HepG2 (cell line): ENCODE results near the gene PDHX. TPM values are rescaled to one million over a fixed set of nuclear protein-coding genes. Genes with fewer than 3 reads are reported as not detected.

Experiments used
- ARID4A ChIP-seq: sonication (generic); formaldehyde crosslinking; IDR thresholded peaks from 2 replicates; pipeline ENCODE4 v1.5.0; 2020; ENCODE audit warnings: mild to moderate bottlenecking, missing genetic modification reagents, borderline replicate concordance
- CBX1 ChIP-seq: IDR thresholded peaks from one replicate; pipeline ENCODE4 v1.6.1; 2016; ENCODE audit warnings: antibody characterized with exemption, low read depth
- FOXA3 ChIP-seq: IDR thresholded peaks from 2 replicates; pipeline ENCODE4 v1.6.1; 2016; ENCODE audit warnings: missing genetic modification reagents, missing compliant biosample characterization
- GABPA ChIP-seq, 2 experiments: IDR thresholded peaks; 2 replicates each; pipeline ENCODE4 v1.6.1; 2011 to 2016; ENCODE audit warnings: low read depth in 2 of 2, low read length in 1 of 2, missing biosample characterization in 1 of 2, missing genetic modification characterization in 1 of 2
- HNRNPK ChIP-seq: fragments of 200-400 bp; formaldehyde crosslinking; IDR thresholded peaks from 2 replicates; pipeline ENCODE4 v1.6.1; 2018; ENCODE audit warnings: low read length, low read depth, moderate library complexity, mild to moderate bottlenecking; ENCODE audit not compliant: poor library complexity, severe bottlenecking
- KDM5B ChIP-seq: sonication (generic); formaldehyde crosslinking; IDR thresholded peaks from 2 replicates; pipeline ENCODE4 v1.4.0; 2020; ENCODE audit warnings: missing genetic modification reagents, mild to moderate bottlenecking, borderline replicate concordance
- MZF1 ChIP-seq: sonication (generic); formaldehyde crosslinking; IDR thresholded peaks from 2 replicates; pipeline ENCODE4 v1.8.1; 2023; ENCODE audit warnings: mild to moderate bottlenecking, missing genetic modification reagents, borderline replicate concordance
- NCOR1 ChIP-seq: fragments of 200-600 bp; sonication (generic); IDR thresholded peaks from 2 replicates; pipeline ENCODE4 v1.7.0; 2017; ENCODE audit warnings: antibody characterized with exemption, low read length, borderline replicate concordance
- NFKBIZ ChIP-seq: IDR thresholded peaks from 2 replicates; pipeline ENCODE4 v1.6.1; 2018; ENCODE audit warnings: missing genetic modification reagents, missing compliant biosample characterization
- NFYC ChIP-seq: IDR thresholded peaks from 2 replicates; pipeline ENCODE4 v1.6.1; 2016; ENCODE audit warnings: missing genetic modification reagents, missing compliant biosample characterization
- NONO ChIP-seq, 2 experiments: fragments of 450-650 bp in 1 of 2; sonication (generic) in 1 of 2; formaldehyde crosslinking in 1 of 2; IDR thresholded peaks in 1 of 2; conservative IDR thresholded peaks in 1 of 2; 2 replicates each; pipeline versions ENCODE4 v1.6.1 to v1.8.0; 2017 to 2022; ENCODE audit warnings: mild to moderate bottlenecking in 1 of 2, missing genetic modification reagents in 1 of 2, moderate library complexity in 1 of 2
- PHF21A ChIP-seq: sonication (generic); formaldehyde crosslinking; IDR thresholded peaks from 2 replicates; pipeline ENCODE4 v1.5.0; 2020; ENCODE audit warnings: mild to moderate bottlenecking, missing genetic modification reagents
- SOX5 ChIP-seq: IDR thresholded peaks from 2 replicates; pipeline ENCODE4 v1.6.1; 2016; ENCODE audit warnings: borderline replicate concordance
- SSRP1 ChIP-seq: IDR thresholded peaks from 2 replicates; pipeline ENCODE4 v1.6.1; 2016; ENCODE audit warnings: control low read depth
- STAT5B ChIP-seq: sonication (generic); formaldehyde crosslinking; IDR thresholded peaks from 2 replicates; pipeline ENCODE4 v1.4.0; 2020; ENCODE audit warnings: missing genetic modification reagents
- ZFP41 ChIP-seq: sonication (generic); formaldehyde crosslinking; IDR thresholded peaks from 2 replicates; pipeline ENCODE4 v1.4.0; 2020; ENCODE audit warnings: mild to moderate bottlenecking, missing genetic modification reagents, borderline replicate concordance
- ZFP82 ChIP-seq: sonication (generic); formaldehyde crosslinking; IDR thresholded peaks from 2 replicates; pipeline ENCODE4 v1.5.1; 2020; ENCODE audit warnings: mild to moderate bottlenecking, missing genetic modification reagents, borderline replicate concordance
- ZMYM4 ChIP-seq: sonication (generic); formaldehyde crosslinking; IDR thresholded peaks from 2 replicates; pipeline ENCODE4 v1.8.1; 2023; ENCODE audit warnings: mild to moderate bottlenecking, missing genetic modification reagents
- ZNF274 ChIP-seq: sonication (generic); formaldehyde crosslinking; IDR thresholded peaks from 2 replicates; pipeline ENCODE4 v1.5.1; 2020; ENCODE audit warnings: mild to moderate bottlenecking, missing genetic modification reagents
- ZNF44 ChIP-seq: sonication (generic); formaldehyde crosslinking; IDR thresholded peaks from 2 replicates; pipeline ENCODE4 v1.5.1; 2020; ENCODE audit warnings: mild to moderate bottlenecking, missing genetic modification reagents
- ZNF580 ChIP-seq: IDR thresholded peaks from 2 replicates; pipeline ENCODE4 v1.6.1; 2016; ENCODE audit warnings: low read depth, borderline replicate concordance
- ZNF703 ChIP-seq: sonication (generic); formaldehyde crosslinking; IDR thresholded peaks from 2 replicates; pipeline ENCODE4 v1.5.1; 2020; ENCODE audit warnings: missing genetic modification reagents, mild to moderate bottlenecking, moderate library complexity, borderline replicate concordance
- ZNF775 ChIP-seq: sonication (generic); formaldehyde crosslinking; IDR thresholded peaks from 2 replicates; pipeline ENCODE4 v1.4.0; 2020; ENCODE audit warnings: missing genetic modification reagents, mild to moderate bottlenecking, moderate library complexity, borderline replicate concordance
- polyA plus RNA-seq, 8 experiments: library from polyadenylated mRNA; depleted of rRNA in 3 of 8; stranded (reverse) in 7 of 8; unstranded in 1 of 8; fragments of >200 nt; fragmentation: Illumina TruSeq in 4 of 8; extraction: Trizol in 4 of 8; gene quantifications; 2 replicates each; pipeline versions ENCODE4 v1.2.1 to v1.2.3, GENCODE V29; 2011 to 2016; ENCODE audit warnings: low read depth in 4 of 8, missing spikeins in 1 of 8, mixed read lengths in 1 of 8; ENCODE audit not compliant: insufficient read depth in 1 of 8
- total RNA-seq, 5 experiments: library from RNA; depleted of rRNA; stranded (reverse); fragments of >200 nt; fragmentation: Illumina TruSeq; extraction: Trizol; gene quantifications; 2 replicates each; pipeline ENCODE4 v1.2.3, GENCODE V29; 2016; ENCODE audit warnings: low read depth in 1 of 5

PDHX gene
- total and polyA plus RNA-seq, 2 of the 13 experiments (the other 11 are each of a cell fraction or from before 2014, with no cell fraction given): 41.0 to 73.8 TPM

DNA sequence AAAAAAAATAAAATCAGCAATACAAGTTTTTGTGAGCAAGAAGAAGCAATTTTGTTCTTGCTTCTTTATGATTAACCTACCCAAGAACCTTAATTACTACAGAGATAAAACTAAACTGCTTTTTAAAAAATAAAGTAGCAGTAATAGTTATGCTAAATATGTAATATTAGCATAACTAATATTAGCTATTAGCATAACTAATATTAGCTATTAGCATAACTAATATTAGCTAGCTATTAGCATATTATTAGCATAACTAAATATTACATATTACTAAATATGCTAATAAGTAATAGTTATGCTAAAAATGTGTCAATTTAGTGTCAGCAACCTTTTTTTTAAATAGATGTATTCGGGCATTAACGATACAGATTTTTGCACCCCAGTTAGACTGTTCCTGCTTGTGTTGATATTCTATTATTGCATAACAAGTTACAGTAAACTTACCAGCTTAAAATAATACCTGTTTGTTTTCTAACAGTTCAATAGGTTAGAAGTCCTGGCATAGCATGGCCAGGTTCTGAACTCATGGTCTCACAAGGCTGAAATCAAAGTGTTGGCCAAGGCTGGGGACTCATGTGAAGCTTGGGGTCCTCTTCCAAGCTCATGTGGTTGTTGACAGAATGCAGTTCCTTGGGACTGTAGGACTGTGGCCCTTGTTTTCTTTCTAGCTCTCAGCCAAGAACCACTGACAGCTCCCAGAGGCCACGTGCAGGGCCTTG, 48.4 kb downstream of the PDHX start (continued):
- no peak for TF ChIP-seq ZNF775 (CRISPR knock-in tag)
- TF ChIP-seq NFYC: no peak
- TF ChIP-seq PHF21A: no peak
- TF ChIP-seq GABPA (IDR thresholded peaks at IDR 0.05; ENCODE audit: low read depth, low read length): no peak
- TF ChIP-seq GABPA (CRISPR knock-in tag; IDR thresholded peaks at IDR 0.05; ENCODE audit: low read depth): no peak
- TF ChIP-seq ZNF703 (CRISPR knock-in tag): no peak
- TF ChIP-seq ZFP41 (CRISPR knock-in tag): no peak
- TF ChIP-seq ZFP82 (CRISPR knock-in tag): no peak
- no peak for TF ChIP-seq HNRNPK
- peak; percentile 62 for TF ChIP-seq FOXA3 (CRISPR knock-in tag)
- TF ChIP-seq NONO (IDR thresholded peaks at IDR 0.05): no peak
- no peak for TF ChIP-seq NONO (CRISPR knock-in tag; conservative IDR thresholded peaks at IDR 0.05)
- TF ChIP-seq KDM5B (CRISPR knock-in tag): no peak
- TF ChIP-seq SOX5 (CRISPR knock-in tag): peak; percentile 36; the same call in 1 of the 2 replicates
- TF ChIP-seq ZNF274: no peak
- no peak for TF ChIP-seq ARID4A (CRISPR knock-in tag)
- no peak for TF ChIP-seq STAT5B (CRISPR knock-in tag)
- no peak for TF ChIP-seq CBX1
- no peak for TF ChIP-seq MZF1 (CRISPR knock-in tag)
- no peak for TF ChIP-seq NCOR1
- peak; percentile 47; the same call in 1 of the 2 replicates for TF ChIP-seq ZMYM4 (CRISPR knock-in tag)
- no peak for TF ChIP-seq ZNF580
- no peak for TF ChIP-seq SSRP1
- TF ChIP-seq NFKBIZ (CRISPR knock-in tag): no peak
- no peak for TF ChIP-seq ZNF44 (CRISPR knock-in tag)
